ENCODE data around the gene LRP1B.

- TF ChIP-seq POLR2A (IDR thresholded peaks at IDR 0.05) (no peak), CTCF (IDR thresholded peaks at IDR 0.05 in 4 of 5, conservative IDR thresholded peaks at IDR 0.05 in 1 of 5) (no peak)
Measured at GRCh38 chr2:141497272-141497671, 633.5 kb downstream of the LRP1B start.
